ENCODE measurements around the gene AZU1. TPM values are rescaled to one million over a fixed set of nuclear protein-coding genes. Genes with fewer than 3 reads are reported as not detected.

Gene AZU1
- total RNA-seq, 1 experiment from 2014 or later: 1.6 TPM

DNA sequence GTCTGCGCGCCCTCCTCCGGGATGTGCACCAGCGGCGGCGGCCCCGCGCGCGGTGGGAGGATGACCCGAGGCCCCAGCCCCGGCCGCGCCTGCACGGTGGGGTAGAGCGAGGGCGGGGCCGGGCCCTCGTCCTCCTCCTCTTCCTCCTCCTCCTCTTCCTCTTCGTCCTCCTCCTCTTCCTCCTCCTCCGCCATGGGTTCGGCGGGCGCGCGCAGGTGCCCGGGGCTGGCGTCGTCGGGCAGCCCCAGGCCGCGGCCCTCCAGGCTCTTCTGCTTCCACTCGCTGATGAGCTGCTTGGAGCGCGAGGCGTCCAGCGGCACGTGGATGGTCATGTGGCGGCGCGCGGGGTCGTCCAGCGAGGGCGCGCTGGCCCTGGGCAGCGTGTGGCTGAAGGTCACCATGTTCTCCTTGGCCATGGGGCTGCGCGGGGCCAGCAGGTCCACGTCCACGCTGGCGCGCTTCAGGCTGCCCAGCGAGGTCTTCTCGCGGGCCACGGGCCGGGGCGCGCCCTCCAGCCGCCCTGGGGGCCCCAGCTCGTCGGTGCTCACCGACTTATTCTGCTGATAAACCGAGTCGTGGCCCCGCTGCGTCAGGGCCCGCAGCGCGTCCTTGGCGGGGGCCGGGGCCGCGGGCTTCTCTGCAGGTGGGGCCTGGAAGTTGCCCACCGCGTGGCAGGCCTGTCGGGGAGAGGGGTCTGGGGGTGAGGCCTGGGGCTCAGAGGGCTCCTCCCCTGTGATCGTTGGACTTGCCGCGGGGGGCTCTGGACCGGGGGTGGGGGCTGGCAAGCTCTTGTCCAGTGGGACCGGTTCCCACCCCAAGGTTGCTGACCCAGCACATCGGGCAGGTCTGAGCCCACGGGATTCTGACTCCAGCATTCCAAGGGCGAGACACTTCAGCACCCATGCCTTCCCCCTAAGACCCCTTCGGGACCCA is 14.2 kb upstream of the AZU1 start:
- Histone ChIP-seq H4K5ac (ENCODE audit: insufficient read length, low read depth, low read length) (no peak overlapping the region), H2BK12ac (ENCODE audit: insufficient read length, low read depth, low read length) (no peak overlapping the region), H3K56ac (ENCODE audit: insufficient read length, low read depth, low read length) (no peak overlapping the region), H3K79me1 (ENCODE audit: insufficient read depth, low read depth, low read length, poor library complexity, severe bottlenecking) (no peaks in the 10 kb centered on the region), H3K9ac (ENCODE audit: extremely low read depth, insufficient read length, low read length) (no peak overlapping the region), H2BK5ac (ENCODE audit: insufficient read length, low read length) (no peak overlapping the region), H2BK15ac (ENCODE audit: low read depth, low read length) (no peak overlapping the region), H3K79me2 (ENCODE audit: insufficient read depth, low read length) (no peaks in the 10 kb centered on the region), H4K8ac (replicated peaks; ENCODE audit: insufficient read length, low read depth, low read length) (no peak overlapping the region), H4K91ac (ENCODE audit: insufficient read length, low read depth, low read length) (no peak overlapping the region), H4K20me1 (ENCODE audit: control insufficient read depth, insufficient read depth, insufficient read length) (no peaks in the 10 kb centered on the region), H3T11ph (ENCODE audit: low read length) (no peak overlapping the region), H3K4ac (ENCODE audit: low read depth, low read length) (no peak overlapping the region), H3K27ac (ENCODE audit: insufficient read length, low read depth, low read length) (no peak overlapping the region), H3K23me2 (ENCODE audit: insufficient read length, low read depth, low read length, poor library complexity, severe bottlenecking) (no peaks in the 10 kb centered on the region), H3K27me3 (ENCODE audit: insufficient read depth, low read length) (no peaks in the 10 kb centered on the region), H2AFZ (ENCODE audit: low read length) (no peak overlapping the region), H3K9me3 (ENCODE audit: control insufficient read depth, low read depth, low read length) (no peaks in the 10 kb centered on the region), H3K4me1 (ENCODE audit: insufficient read depth, low read length) (no peaks in the 10 kb centered on the region), H3K23ac (ENCODE audit: insufficient read length, low read depth, low read length) (no peak overlapping the region), H2BK20ac (ENCODE audit: low read depth, low read length, poor library complexity, severe bottlenecking) (no peak overlapping the region), H2BK120ac (ENCODE audit: low read depth, low read length, poor library complexity, severe bottlenecking) (no peak overlapping the region), H3K14ac (ENCODE audit: insufficient read depth, low read length) (no peak overlapping the region), H3K18ac (ENCODE audit: insufficient read length, low read depth, low read length) (no peak overlapping the region), H2AK5ac (ENCODE audit: insufficient read length, low read length) (no peak overlapping the region), H3K4me2 (ENCODE audit: insufficient read depth, insufficient read length, low read length) (no peak overlapping the region)
- WGBS (ENCODE audit: extremely low coverage, insufficient read length, low lambda C conversion rate): no CpG with 5 or more reads among the region's 87 CpGs
- Mint-ChIP-seq H3K4me1 (0 out of 4 replicates have a peak, but pooled peaks cover 0 to 3% of the 10 kb centered on the region in 2 experiments), H3K27me3 (ENCODE audit: low read depth) (peaks cover 3% of the 10 kb centered on the region; the same call in 1 of the 2 replicates), H3K27ac (no peak overlapping the region), H3K4me3 (no peak overlapping the region), H3K36me3 (ENCODE audit: insufficient read depth in 1 of 3, low read depth in 3 of 3) (peaks cover 31 to 58% (median 58%) of the 10 kb centered on the region in 3 experiments), H3K9me3 (no peaks in the 10 kb centered on the region; a peak in 1 of 5 replicates)
- TF ChIP-seq, protein P1, sequence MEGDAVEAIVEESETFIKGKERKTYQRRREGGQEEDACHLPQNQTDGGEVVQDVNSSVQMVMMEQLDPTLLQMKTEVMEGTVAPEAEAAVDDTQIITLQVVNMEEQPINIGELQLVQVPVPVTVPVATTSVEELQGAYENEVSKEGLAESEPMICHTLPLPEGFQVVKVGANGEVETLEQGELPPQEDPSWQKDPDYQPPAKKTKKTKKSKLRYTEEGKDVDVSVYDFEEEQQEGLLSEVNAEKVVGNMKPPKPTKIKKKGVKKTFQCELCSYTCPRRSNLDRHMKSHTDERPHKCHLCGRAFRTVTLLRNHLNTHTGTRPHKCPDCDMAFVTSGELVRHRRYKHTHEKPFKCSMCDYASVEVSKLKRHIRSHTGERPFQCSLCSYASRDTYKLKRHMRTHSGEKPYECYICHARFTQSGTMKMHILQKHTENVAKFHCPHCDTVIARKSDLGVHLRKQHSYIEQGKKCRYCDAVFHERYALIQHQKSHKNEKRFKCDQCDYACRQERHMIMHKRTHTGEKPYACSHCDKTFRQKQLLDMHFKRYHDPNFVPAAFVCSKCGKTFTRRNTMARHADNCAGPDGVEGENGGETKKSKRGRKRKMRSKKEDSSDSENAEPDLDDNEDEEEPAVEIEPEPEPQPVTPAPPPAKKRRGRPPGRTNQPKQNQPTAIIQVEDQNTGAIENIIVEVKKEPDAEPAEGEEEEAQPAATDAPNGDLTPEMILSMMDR (conservative IDR thresholded peaks at IDR 0.05): no peak
- DNase-seq: no peak
